Muscle layer of duodenum (tissue), 2 donors: ENCODE results near the gene ANKRD27.

Source experiments
- H3K27ac ChIP-seq: one replicate; pipeline ENCODE4 v1.7.0; 2013; ENCODE audit warnings: mild to moderate bottlenecking, low read length
- H3K27me3 ChIP-seq: one replicate; pipeline ENCODE4 v1.7.0; 2013; ENCODE audit warnings: low read depth, mild to moderate bottlenecking, control low read depth, low read length
- H3K36me3 ChIP-seq, 2 donors: one replicate each; pipeline ENCODE4 v1.7.0; 2013; ENCODE audit warnings: low read length in 2 of 2, control low read depth in 1 of 2, mild to moderate bottlenecking in 1 of 2; ENCODE audit not compliant: insufficient read depth in 2 of 2, control insufficient read depth in 1 of 2
- H3K4me1 ChIP-seq, 2 donors: one replicate each; pipeline ENCODE4 v1.7.0; 2013; ENCODE audit warnings: low read length in 2 of 2, mild to moderate bottlenecking in 2 of 2, control low read depth in 1 of 2, moderate library complexity in 1 of 2; ENCODE audit not compliant: insufficient read depth in 2 of 2, control insufficient read depth in 1 of 2
- H3K4me3 ChIP-seq, 2 donors: one replicate each; pipeline ENCODE4 v1.7.0; 2013; ENCODE audit warnings: low read length in 2 of 2, low read depth in 1 of 2, mild to moderate bottlenecking in 1 of 2
- H3K9me3 ChIP-seq, 2 donors: one replicate each; pipeline ENCODE4 v1.7.0; 2013; ENCODE audit warnings: low read length in 2 of 2, control low read depth in 1 of 2, mild to moderate bottlenecking in 1 of 2; ENCODE audit not compliant: control insufficient read depth in 1 of 2
- donor health status: healthy.

ANKRD27 gene

DNA sequence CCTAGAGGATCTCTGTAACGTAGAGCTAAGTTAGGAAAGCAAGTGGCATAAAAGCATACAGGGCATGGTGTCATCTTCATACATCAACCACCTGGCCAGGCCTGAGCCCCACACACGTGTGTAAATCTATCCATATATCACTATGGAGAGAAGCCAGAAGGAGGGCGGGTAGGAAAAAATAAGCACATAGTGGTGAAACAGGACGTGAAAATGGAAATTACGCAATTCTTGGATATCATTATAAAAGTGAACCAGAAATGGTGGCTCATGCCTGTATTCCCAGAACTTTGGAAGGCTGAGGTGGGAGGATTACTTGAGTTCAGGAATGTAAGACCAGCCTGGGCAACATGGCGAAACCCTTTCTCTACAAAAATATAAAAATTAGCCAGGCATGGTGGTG, 50.6 kb downstream of the ANKRD27 start:
- no peak overlapping the region for H3K27ac ChIP-seq
- H3K27me3 ChIP-seq: no peaks in the 10 kb centered on the region
- no peak overlapping the region for H3K4me3 ChIP-seq
- H3K4me1 ChIP-seq: no peaks in the 10 kb centered on the region
- no peaks in the 10 kb centered on the region for H3K9me3 ChIP-seq
- peaks cover 37 to 83% of the 10 kb centered on the region in 2 donors for H3K36me3 ChIP-seq

DNA sequence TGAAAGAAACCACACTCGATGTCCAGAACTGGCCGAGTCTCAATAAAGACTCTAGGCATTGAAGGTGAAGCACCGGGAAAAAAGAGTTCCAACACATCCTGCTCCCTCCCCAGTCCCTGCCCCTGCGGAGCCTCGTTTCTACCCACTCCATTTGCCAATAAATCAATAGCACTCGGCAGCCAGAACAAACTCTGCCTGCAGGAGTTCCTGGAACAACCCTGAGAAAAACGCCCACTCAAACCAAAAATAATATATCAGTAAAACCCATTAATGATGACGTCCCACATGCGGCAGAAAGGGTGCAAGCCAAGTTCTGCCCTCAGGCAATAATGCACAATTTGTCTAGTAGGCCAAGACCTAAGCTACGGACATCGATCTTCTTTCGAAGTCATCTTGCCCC, 53.0 kb downstream of the ANKRD27 start:
- Histone ChIP-seq H3K36me3 (peaks cover 36 to 76% of the 10 kb centered on the region in 2 donors), H3K27me3 (no peaks in the 10 kb centered on the region), H3K4me1 (no peaks in the 10 kb centered on the region), H3K4me3 (no peak overlapping the region), H3K27ac (no peak overlapping the region), H3K9me3 (no peaks in the 10 kb centered on the region)

DNA sequence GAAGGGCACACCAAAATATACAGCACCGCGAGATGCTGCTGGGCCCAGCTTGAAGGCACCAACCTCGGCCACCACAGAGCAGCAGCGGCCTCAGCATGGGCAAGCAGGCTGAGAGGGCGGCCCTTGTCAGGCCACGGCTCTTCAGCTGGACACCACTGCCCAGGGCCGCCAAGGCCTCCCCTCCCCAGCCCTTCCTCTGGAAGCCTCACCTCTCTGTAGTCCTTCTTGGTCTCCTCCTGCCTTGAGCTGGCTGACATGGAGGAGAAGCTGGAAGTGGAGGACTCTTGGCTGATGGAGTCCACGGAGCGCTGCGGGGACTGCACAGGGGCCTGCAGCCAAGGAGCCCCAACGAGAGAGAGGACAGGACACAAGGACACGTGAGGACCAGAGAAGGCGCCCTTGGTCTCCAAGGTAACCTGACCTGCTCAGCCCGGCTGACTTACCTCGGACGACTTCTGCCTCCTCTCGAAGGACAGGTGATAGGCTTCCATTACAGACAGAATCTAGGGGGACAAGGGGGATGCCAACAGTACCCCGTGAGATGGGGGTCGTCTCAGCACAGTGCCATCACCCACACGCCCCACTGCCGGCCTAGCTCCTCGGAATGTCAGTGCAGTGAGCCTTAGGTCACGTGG, 55.8 kb downstream of the ANKRD27 start:
- no peak overlapping the region for H3K27ac ChIP-seq
- peaks cover 48 to 79% of the 10 kb centered on the region in 2 donors for H3K36me3 ChIP-seq
- no peaks in the 10 kb centered on the region for H3K4me1 ChIP-seq
- no peaks in the 10 kb centered on the region for H3K9me3 ChIP-seq
- no peaks in the 10 kb centered on the region for H3K27me3 ChIP-seq
- no peak overlapping the region for H3K4me3 ChIP-seq

DNA sequence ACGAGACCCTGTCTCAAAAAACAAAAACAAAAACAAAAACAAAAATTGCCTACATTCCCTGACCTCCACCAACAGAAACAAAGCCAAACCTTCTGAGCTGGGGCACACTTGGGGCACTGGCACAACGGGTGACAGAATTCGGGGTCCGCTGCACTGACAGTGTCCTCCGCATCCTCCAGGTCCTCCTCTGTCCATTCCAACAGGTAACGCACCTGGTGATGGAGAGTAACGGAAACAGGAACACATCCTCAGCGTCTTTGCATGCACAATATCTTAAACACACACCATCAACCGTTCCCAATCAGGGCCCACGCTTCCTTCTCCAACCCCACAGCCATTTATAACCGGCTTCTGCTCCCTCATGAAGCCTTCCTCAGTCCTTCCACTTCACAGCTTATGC, 59.4 kb downstream of the ANKRD27 start:
- peaks cover 44 to 80% of the 10 kb centered on the region in 2 donors for H3K36me3 ChIP-seq
- no peaks in the 10 kb centered on the region for H3K27me3 ChIP-seq
- H3K27ac ChIP-seq: no peak overlapping the region
- peaks cover 0 to 3% of the 10 kb centered on the region in 2 donors for H3K9me3 ChIP-seq
- no peaks in the 10 kb centered on the region for H3K4me1 ChIP-seq
- H3K4me3 ChIP-seq: no peak overlapping the region

DNA sequence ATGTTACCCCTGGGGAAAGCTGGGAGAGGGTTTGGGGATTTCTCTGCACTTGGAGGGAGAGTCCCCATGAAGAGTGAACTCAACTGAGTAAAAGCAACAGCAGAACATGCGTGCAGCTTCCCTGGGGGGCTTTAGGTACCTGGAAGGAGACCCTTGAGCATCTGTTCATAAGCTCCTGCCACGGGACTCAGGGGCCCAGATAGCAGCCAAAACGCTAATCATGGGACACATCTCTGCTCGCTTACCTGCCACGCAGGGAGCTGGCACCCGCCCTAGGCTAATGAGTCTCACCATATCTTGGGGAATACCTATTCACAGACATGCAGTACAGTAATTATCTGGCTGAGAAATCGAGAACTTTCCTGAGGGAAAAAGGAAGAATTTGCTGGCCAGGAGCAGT, 60.1 kb downstream of the ANKRD27 start:
- Histone ChIP-seq H3K4me1 (no peaks in the 10 kb centered on the region), H3K36me3 (peaks cover 44 to 75% of the 10 kb centered on the region in 2 donors), H3K9me3 (peaks cover 0 to 3% of the 10 kb centered on the region in 2 donors), H3K27ac (no peak overlapping the region), H3K4me3 (no peak overlapping the region), H3K27me3 (no peaks in the 10 kb centered on the region)

DNA sequence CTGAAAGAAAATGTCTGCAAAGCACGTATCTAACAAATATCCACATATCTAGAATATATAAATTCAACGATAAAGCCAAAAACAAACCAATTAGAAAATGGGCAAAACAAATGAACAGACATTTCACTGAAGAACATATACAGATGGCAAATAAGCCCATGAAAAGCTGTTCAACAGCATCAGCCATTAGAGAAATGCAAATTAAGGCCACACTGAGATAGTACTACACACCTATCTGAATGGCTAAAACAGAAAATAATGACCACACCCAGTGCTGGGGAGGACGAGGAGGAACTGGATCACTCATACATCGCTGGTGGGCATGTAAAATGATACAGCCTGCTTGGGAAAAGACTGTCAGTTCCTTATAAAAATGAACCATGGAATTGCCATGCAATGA, 62.0 kb downstream of the ANKRD27 start:
- no peaks in the 10 kb centered on the region for H3K4me1 ChIP-seq
- no peaks in the 10 kb centered on the region for H3K27me3 ChIP-seq
- no peak overlapping the region for H3K27ac ChIP-seq
- H3K4me3 ChIP-seq: no peak overlapping the region
- peaks cover 37 to 66% of the 10 kb centered on the region in 2 donors for H3K36me3 ChIP-seq
- peaks cover 0 to 3% of the 10 kb centered on the region in 2 donors for H3K9me3 ChIP-seq

DNA sequence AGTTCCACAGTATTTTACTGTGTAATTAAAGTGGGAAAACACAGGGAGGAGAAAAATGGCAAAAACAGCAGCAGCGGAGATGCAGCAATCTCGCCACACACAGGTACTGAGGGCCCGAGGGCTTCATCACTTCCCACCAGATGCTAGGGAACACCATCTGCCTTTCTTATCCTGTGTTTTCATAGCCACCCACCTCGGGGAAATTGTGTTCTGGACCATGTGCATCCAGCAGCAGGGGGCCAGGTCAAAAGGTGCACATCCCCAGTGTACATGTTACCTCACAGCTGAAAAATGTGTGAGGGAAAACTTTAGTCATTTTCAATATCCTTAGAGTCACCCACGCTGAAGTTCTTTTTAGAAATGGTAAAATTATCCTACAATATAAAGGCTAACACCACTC, 63.8 kb downstream of the ANKRD27 start:
- Histone ChIP-seq H3K9me3 (peaks cover 0 to 3% of the 10 kb centered on the region in 2 donors), H3K4me3 (no peak overlapping the region), H3K27ac (no peak overlapping the region), H3K36me3 (peaks cover 32 to 69% of the 10 kb centered on the region in 2 donors), H3K27me3 (no peaks in the 10 kb centered on the region), H3K4me1 (no peaks in the 10 kb centered on the region)

DNA sequence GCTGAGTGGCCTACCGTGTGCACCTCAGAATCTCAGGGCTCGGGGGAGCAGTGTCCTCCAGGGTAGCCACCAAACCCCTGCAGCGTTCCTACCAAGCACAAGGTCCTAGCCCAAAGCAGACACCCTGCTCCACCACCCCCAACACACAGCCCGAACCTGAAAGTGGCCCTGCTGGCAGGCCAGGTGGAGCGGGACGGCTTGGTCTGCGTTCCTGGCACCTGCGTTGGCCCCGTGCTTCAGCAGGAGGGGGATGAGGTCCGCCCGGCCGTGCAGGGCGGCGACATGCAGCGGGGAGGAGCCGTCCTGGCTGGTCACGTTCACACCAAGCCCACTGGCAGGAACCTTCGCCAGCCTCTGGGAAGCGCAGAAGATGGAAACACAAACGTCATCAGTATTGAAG, 67.5 kb downstream of the ANKRD27 start:
- H3K4me1 ChIP-seq: no peaks in the 10 kb centered on the region
- no peak overlapping the region for H3K4me3 ChIP-seq
- H3K9me3 ChIP-seq: no peaks in the 10 kb centered on the region
- no peak overlapping the region for H3K27ac ChIP-seq
- H3K27me3 ChIP-seq: no peaks in the 10 kb centered on the region
- H3K36me3 ChIP-seq: peaks cover 27 to 66% of the 10 kb centered on the region in 2 donors

DNA sequence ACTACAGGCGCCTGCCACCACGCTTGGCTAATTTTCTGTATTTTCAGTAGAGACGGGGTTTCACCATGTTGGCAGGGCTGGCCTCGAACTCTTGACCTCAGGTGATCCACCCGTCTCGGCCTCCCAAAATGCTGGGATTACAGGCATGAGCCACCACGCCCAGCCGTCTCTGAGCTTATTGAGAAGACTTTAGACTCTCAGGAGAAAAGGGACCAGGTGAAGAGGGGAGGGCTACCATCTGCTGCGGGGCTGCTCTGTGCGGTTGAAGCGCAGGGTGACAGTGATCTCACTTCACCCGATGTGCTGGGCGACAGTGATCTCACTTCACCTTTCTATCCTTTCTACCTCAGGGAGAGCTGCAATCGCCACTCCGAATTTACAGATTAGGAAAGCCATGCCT, 68.7 kb downstream of the ANKRD27 start:
- Histone ChIP-seq H3K4me3 (no peak overlapping the region), H3K36me3 (peaks cover 29 to 67% of the 10 kb centered on the region in 2 donors), H3K9me3 (no peaks in the 10 kb centered on the region), H3K4me1 (no peaks in the 10 kb centered on the region), H3K27ac (no peak overlapping the region), H3K27me3 (no peaks in the 10 kb centered on the region)

DNA sequence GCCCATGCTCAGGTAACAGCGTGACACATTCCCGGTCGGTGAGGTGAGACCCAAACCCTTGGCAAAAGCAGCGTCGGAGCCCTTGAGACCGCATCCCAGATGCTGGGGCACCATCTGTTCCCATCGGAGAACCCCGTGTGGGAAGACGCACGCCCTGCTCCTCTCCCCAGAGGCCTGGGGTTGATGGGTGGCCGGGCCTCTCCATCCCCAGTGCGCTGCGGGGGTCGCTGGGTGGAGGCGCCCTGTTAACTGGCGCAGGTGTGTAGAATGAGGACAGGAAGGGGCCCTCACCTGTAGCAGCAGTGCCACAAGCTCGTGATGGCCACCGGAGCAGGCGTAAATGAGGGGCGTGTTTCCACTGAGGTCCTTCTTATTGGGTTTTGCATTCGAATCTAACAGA, 69.4 kb downstream of the ANKRD27 start:
- Histone ChIP-seq H3K36me3 (peaks cover 29 to 70% of the 10 kb centered on the region in 2 donors), H3K27ac (no peak overlapping the region), H3K27me3 (no peaks in the 10 kb centered on the region), H3K4me3 (no peak overlapping the region), H3K9me3 (no peaks in the 10 kb centered on the region), H3K4me1 (no peaks in the 10 kb centered on the region)

DNA sequence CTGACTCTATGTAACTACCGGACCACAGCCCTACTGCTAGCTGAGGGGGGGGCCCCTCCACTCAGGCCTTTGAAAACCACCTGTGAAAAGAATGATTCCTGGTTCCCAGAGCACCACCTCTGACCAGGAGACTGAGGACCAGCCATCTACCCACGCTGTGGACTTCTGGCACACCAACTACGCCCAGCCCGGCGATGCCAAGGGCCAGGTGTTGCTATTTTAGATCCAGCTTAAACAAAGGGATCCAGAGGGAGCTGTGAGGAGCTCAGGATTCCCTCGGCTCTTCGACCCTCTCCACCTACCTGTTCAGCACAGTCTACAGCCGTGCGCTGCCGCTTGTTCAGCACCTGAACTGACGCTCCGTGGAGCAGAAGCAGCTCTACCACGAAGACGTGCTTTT, 71.0 kb downstream of the ANKRD27 start:
- Histone ChIP-seq H3K9me3 (no peaks in the 10 kb centered on the region), H3K4me1 (no peaks in the 10 kb centered on the region), H3K27ac (no peak overlapping the region), H3K36me3 (peaks cover 31 to 72% of the 10 kb centered on the region in 2 donors), H3K4me3 (no peak overlapping the region), H3K27me3 (no peaks in the 10 kb centered on the region)

DNA sequence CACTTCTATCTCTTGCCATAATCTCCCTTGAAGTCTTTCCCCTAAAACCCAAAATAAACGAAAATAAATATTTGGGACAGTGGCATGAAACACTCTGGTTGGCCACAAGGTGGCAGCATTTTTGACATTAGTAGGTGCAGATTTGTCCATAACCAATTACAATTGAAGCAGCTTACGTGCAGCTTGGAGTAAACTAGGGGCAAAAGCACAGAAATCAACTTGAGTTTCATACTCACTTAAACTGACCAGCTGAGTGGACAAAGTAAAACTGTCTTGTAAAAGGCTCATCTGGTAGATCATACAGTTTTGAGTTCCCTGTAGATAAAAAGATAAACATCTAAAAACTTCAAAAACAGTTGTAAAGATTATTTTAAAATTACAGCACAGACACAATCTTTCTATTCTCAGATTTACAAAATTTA, 75.2 kb downstream of the ANKRD27 start:
- H3K36me3 ChIP-seq: peaks cover 50 to 83% of the 10 kb centered on the region in 2 donors

More for the DNA sequence above, 75.2 kb downstream of the ANKRD27 start:
- H3K27ac ChIP-seq: no peak overlapping the region
- no peaks in the 10 kb centered on the region for H3K9me3 ChIP-seq
- no peaks in the 10 kb centered on the region for H3K4me1 ChIP-seq
- no peaks in the 10 kb centered on the region for H3K27me3 ChIP-seq
- no peak overlapping the region for H3K4me3 ChIP-seq
